Right renal cortex interstitium (tissue), 3 donors: Measurements from ENCODE around the gene VWF. TPM values are rescaled to one million over a fixed set of nuclear protein-coding genes. Genes with fewer than 3 reads are reported as not detected.
A peak's percentile ranks its signal among the peaks of the same experiment; 100 is the strongest.
"Not testable (repeated sequence)": the region's sequence is repeated elsewhere in the genome, so short reads cannot be mapped to it uniquely, and the experiment has no call there.

ENCODE experiments used
- DNase-seq, 3 donors: peaks; one replicate each; pipeline ENCODE4 v3.0.0-alpha.2; 2013; ENCODE audit warnings: low read depth in 3 of 3, low spot score in 2 of 3
- polyA plus RNA-seq, 3 donors: library from polyadenylated mRNA; unstranded; fragments of 120-200 nt; gene quantifications; one replicate each; pipeline ENCODE4 v1.2.1, GENCODE V29; 2013; ENCODE audit not compliant: insufficient read length in 3 of 3

Gene VWF
- polyA plus RNA-seq, 3 donors, result 7.4 to 12.5 (median 9.5) TPM

GRCh38 chr12:6010631-6011350, 113.7 kb downstream of the VWF start:
- DNase-seq, result not testable (repeated sequence)

GRCh38 chr12:5997260-5997659, 127.2 kb downstream of the VWF start:
- DNase-seq, result no peak

GRCh38 chr12:5996459-5996858, 128.0 kb downstream of the VWF start:
- no peak for DNase-seq

- no peak for DNase-seq
These were observed 134.8 kb downstream of the VWF start for GRCh38 chr12:5989621-5990020.

GRCh38 chr12:5988659-5989116, 135.8 kb downstream of the VWF start:
- peak; percentile 41 to 61 (median 54) for DNase-seq

- DNase-seq, result no peak
These were observed 136.4 kb downstream of the VWF start for GRCh38 chr12:5988088-5988487.

GRCh38 chr12:5987573-5987972, 136.9 kb downstream of the VWF start:
- no peak for DNase-seq

- DNase-seq, result no peak
These were observed 139.0 kb downstream of the VWF start for GRCh38 chr12:5985471-5985870.

- no peak for DNase-seq
These were observed 139.6 kb downstream of the VWF start for GRCh38 chr12:5984873-5985272.

- DNase-seq, result no peak
These were observed 142.4 kb downstream of the VWF start for GRCh38 chr12:5982106-5982505.

- no peak for DNase-seq
These were observed 146.9 kb downstream of the VWF start for GRCh38 chr12:5977556-5977955.

GRCh38 chr12:5976711-5977110, 147.8 kb downstream of the VWF start:
- no peak for DNase-seq

- DNase-seq, result no peak
These were observed 148.3 kb downstream of the VWF start for GRCh38 chr12:5976196-5976595.

GRCh38 chr12:5973461-5974115, 150.9 kb downstream of the VWF start:
- DNase-seq, result no peak

- DNase-seq, result no peak
These were observed 152.1 kb downstream of the VWF start for GRCh38 chr12:5972387-5972786.

GRCh38 chr12:5971194-5971850, 153.1 kb downstream of the VWF start:
- no peak for DNase-seq

- DNase-seq, result no peak
These were observed 154.3 kb downstream of the VWF start for GRCh38 chr12:5969974-5970690.

GRCh38 chr12:5969156-5969973, 155.1 kb downstream of the VWF start:
- no peak for DNase-seq

- DNase-seq, result no peak
These were observed 156.6 kb downstream of the VWF start for GRCh38 chr12:5967645-5968415.
